GM19023 (cell line): Measurements from ENCODE around the gene ASCL3.
A peak's percentile ranks its signal among the peaks of the same experiment; 100 is the strongest.
"Not testable (repeated sequence)": the region's sequence is repeated elsewhere in the genome, so short reads cannot be mapped to it uniquely, and the experiment has no call there.

Experiments used
- ATAC-seq: cut with Tn5 transposase; IDR thresholded peaks from one replicate; pipeline ENCODE4 v1.9.1; 2021; ENCODE audit warnings: mild to moderate bottlenecking, moderate library complexity; ENCODE audit not compliant: unreplicated experiment

Gene ASCL3

DNA sequence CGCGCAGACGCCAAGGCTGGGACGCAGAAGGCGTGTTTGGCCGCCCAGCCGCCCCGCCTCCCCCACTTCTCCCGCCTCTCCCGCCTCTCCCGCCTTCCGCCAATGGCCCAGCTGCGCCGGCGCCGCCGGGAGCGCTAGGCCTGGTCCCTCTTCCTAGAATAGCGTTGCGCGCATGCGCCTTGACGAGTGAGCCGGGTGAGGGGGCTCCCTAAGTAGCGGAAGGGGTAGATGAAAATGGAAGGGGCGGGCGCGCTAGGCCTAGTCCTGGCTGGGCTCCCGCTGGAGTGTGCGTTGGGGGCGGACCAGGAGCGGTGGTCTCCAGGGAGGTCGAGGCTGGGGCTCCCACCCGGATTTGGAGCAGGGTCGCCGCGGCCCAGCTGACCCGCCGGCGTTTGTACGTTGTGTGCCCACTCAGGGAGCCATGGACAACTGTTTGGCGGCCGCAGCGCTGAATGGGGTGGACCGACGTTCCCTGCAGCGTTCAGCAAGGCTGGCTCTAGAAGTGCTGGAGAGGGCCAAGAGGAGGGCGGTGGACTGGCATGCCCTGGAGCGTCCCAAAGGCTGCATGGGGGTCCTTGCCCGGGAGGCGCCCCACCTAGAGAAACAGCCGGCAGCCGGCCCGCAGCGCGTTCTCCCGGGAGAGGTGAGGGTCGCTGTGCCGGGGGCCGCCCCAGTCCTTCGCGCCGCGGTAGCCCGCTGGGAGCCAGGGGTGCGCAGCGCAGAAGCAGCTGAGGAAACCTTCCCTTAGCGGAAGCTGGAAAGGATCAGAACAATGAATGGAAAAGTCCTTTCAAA lies 31.6 kb downstream of the ASCL3 start, which contains the start of gene AKIP1:
AKIP1 (plus strand) TSS at position 161 of the 795 bp plus-strand sequence; CDS start at position 422, 261 bp downstream.
- peak; percentile 88 for ATAC-seq

- ATAC-seq, result peak; percentile 20
Observed at GRCh38 chr11:8910649-8911026, 32.2 kb downstream of the ASCL3 start.

- ATAC-seq, result no peak
Observed at GRCh38 chr11:8908099-8908498, 34.7 kb downstream of the ASCL3 start.

DNA sequence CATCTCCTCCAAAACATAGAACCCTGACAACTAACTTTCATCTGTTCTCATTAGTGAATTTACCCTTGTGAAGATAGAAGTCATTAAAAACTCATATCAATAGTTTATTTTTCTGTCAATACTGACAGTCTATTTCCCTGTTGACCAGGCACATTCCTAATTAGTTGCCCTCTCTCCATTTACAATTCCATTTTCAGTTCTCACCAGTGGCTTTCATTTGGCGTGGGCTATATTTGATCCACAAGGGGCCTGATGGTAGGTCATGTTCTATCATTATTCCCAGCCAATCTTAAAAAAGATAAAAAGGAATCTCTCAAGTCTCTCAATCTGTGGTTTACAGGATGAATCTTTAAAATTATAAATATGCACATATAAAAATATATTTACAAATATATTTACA lies 35.7 kb downstream of the ASCL3 start:
- ATAC-seq, result no peak

GRCh38 chr11:8905528-8906165 lies 37.2 kb downstream of the ASCL3 start:
- no peak for ATAC-seq

- ATAC-seq, result no peak
Observed at GRCh38 chr11:8899119-8899753, 43.6 kb downstream of the ASCL3 start.

- ATAC-seq, result not testable (repeated sequence)
Observed at GRCh38 chr11:8891185-8891584, 51.6 kb downstream of the ASCL3 start.
